H1 (cell line): Measurements from ENCODE around the gene CXCR5. TPM values are rescaled to one million over a fixed set of nuclear protein-coding genes. Genes with fewer than 3 reads are reported as not detected.

ENCODE experiments used
- CREB1 ChIP-seq: IDR thresholded peaks from 2 replicates; pipeline ENCODE4 v1.6.1; 2012; ENCODE audit warnings: inconsistent platforms
- CTBP2 ChIP-seq: IDR thresholded peaks from 2 replicates; pipeline ENCODE4 v1.7.0; 2011; ENCODE audit warnings: borderline replicate concordance, mild to moderate bottlenecking, moderate library complexity, mixed read lengths, low read length; ENCODE audit not compliant: insufficient read depth, insufficient read length
- EP300 ChIP-seq, 2 experiments: IDR thresholded peaks; 1 replicate in 1 of 2; 2 replicates in 1 of 2; pipeline ENCODE4 v1.6.1; 2011 to 2012; ENCODE audit warnings: low read depth in 2 of 2, low read length in 2 of 2, mild to moderate bottlenecking in 2 of 2, borderline replicate concordance in 1 of 2, inconsistent platforms in 1 of 2, moderate library complexity in 1 of 2
- GABPA ChIP-seq: IDR thresholded peaks from 2 replicates; pipeline ENCODE4 v1.6.1; 2011; ENCODE audit warnings: mild to moderate bottlenecking, low read length, moderate library complexity, borderline replicate concordance; ENCODE audit not compliant: insufficient read depth
- KDM1A ChIP-seq: fragments of 200-600, 300-600 bp; sonication (generic); IDR thresholded peaks from 2 replicates; pipeline ENCODE4 v1.7.1; 2016; ENCODE audit warnings: mild to moderate bottlenecking, low read length, borderline replicate concordance
- MAFK ChIP-seq: IDR thresholded peaks from 2 replicates; pipeline ENCODE4 v1.6.1; 2012; ENCODE audit warnings: low read depth, mild to moderate bottlenecking, improper control_type of control experiment, low read length
- POLR2A ChIP-seq, 2 experiments: IDR thresholded peaks; 1 replicate in 1 of 2; 2 replicates in 1 of 2; pipeline ENCODE4 v1.6.1; 2011; ENCODE audit warnings: low read depth in 2 of 2, low read length in 2 of 2, mild to moderate bottlenecking in 2 of 2; ENCODE audit errors: control extremely low read depth in 1 of 2
- POLR2AphosphoS5 ChIP-seq: IDR thresholded peaks from 2 replicates; pipeline ENCODE4 v1.6.1; 2011; ENCODE audit warnings: low read depth, low read length
- POU5F1 ChIP-seq: IDR thresholded peaks from 2 replicates; pipeline ENCODE4 v1.6.1; 2011; ENCODE audit warnings: low read depth, mild to moderate bottlenecking, low read length, moderate library complexity
- RBBP5 ChIP-seq: IDR thresholded peaks from 2 replicates; pipeline ENCODE4 v1.7.1; 2012; ENCODE audit warnings: low read depth, mild to moderate bottlenecking, inconsistent platforms, low read length, moderate library complexity, borderline replicate concordance
- SAP30 ChIP-seq: fragments of 300-600 bp; sonication (generic); IDR thresholded peaks from 2 replicates; pipeline ENCODE4 v1.7.1; 2012; ENCODE audit warnings: low read length, moderate library complexity, mild to moderate bottlenecking, inconsistent platforms; ENCODE audit not compliant: insufficient read depth, insufficient replicate concordance
- SIRT6 ChIP-seq: IDR thresholded peaks from one replicate; pipeline ENCODE4 v1.7.1; 2012; ENCODE audit warnings: low read length, inconsistent platforms
- SRF ChIP-seq: IDR thresholded peaks from 2 replicates; pipeline ENCODE4 v1.6.1; 2011; ENCODE audit warnings: mild to moderate bottlenecking, low read depth, low read length, moderate library complexity
- TAF1 ChIP-seq: IDR thresholded peaks from 2 replicates; pipeline ENCODE4 v1.6.1; 2011; ENCODE audit warnings: mild to moderate bottlenecking, low read depth, low read length
- TAF7 ChIP-seq: optimal IDR thresholded peaks from 2 replicates; pipeline ENCODE3; 2011; ENCODE audit warnings: low read depth, mild to moderate bottlenecking, inconsistent platforms, low read length, moderate library complexity, borderline replicate concordance
- TBP ChIP-seq: IDR thresholded peaks from 2 replicates; pipeline ENCODE4 v1.6.1; 2011; ENCODE audit warnings: low read depth, low read length, improper control_type of control experiment
- ZNF274 ChIP-seq: IDR thresholded peaks from 2 replicates; pipeline ENCODE4 v1.7.0; 2012; ENCODE audit warnings: low read length, borderline replicate concordance; ENCODE audit errors: extremely low read depth
- polyA plus RNA-seq, 7 experiments: library from polyadenylated mRNA; depleted of rRNA in 3 of 7; stranded (reverse) in 5 of 7; unstranded in 2 of 7; fragments of >200 nt in 5 of 7; fragments of 200-250 nt in 2 of 7; gene quantifications; 1 replicate in 5 of 7; 2 replicates in 1 of 7; 4 replicates in 1 of 7; pipeline versions ENCODE4 v1.2.1 to v1.2.3, GENCODE V29; 2011 to 2013; ENCODE audit warnings: missing spikeins in 2 of 7, mixed read lengths in 2 of 7
- total RNA-seq: library from RNA; stranded (reverse); fragmentation: NEBNext Ultra II Directional; extraction: Animal tissue kit (Norgen Biotek cat#: 25700); gene quantifications from 2 replicates; pipeline ENCODE4 v1.2.1, GENCODE V29; 2021
- TF ChIP-seq, protein P1 (sequence below): IDR thresholded peaks from 2 replicates; pipeline ENCODE4 v1.6.1; 2012; ENCODE audit warnings: inconsistent platforms

Gene CXCR5
- total and polyA plus RNA-seq, 2 of the 8 experiments (the other 6 are each of a cell fraction or from before 2014, with no cell fraction given) = not detected

DNA sequence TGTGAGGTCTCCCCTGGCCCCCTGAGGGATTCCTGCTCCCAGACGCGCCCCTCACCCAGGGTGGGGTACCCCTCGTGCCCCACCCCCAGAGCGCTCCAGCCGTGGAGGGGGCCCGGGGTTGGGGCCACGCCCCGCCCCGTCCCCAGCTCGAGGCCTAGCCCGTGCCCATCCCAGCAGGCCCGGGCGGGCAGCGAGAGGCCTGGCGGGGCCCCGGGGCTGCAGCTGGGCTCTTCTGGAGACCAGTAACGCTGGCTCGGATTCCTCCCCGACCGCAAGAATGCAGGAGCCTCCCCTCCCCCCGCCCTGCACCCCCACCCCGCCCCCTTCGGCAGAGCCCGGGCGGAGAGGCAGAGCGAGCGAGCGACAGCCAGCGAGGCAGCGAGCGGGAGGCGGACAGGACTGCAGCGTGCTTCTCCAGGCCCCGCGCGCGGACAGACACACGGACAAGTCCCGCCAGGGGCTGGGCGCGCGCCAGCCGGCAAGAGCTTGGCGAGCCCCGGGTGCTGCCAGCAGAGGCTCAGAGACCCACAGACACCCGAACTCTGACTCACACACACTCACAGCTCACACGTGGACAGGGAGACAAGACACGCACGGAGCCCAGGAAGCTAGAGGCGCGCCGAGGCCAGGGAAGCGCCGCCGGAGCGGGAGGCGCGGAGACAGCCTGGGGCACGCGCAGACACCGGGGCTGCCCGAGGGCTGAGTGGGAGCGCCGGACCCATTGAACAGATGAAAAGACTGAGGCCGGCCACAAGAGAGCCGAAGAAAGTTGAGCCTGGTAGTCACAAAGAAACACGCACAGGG, 26.8 kb downstream of the CXCR5 start (continued):
- peak; percentile 38 for TF ChIP-seq TAF1
- TF ChIP-seq EP300 (IDR thresholded peaks at IDR 0.05; ENCODE audit: borderline replicate concordance in 1 of 2, low read depth in 2 of 2, low read length in 2 of 2) = no peak
- no peak for TF ChIP-seq CREB1
- TF ChIP-seq SRF = no peak
- TF ChIP-seq TAF7 = peak; percentile 40
- TF ChIP-seq SAP30 = no peak
- 0 out of 2 replicates have a peak, but pooled peaks have one; percentile 31 for TF ChIP-seq TBP
- TF ChIP-seq SIRT6 = no peak
- no peak for TF ChIP-seq GABPA
- no peak for TF ChIP-seq ZNF274
- TF ChIP-seq MAFK = no peak
- no peak for TF ChIP-seq POU5F1
- TF ChIP-seq POLR2AphosphoS5 = peak; percentile 74; the same call in 1 of the 2 replicates
- TF ChIP-seq CTBP2 = no peak
- TF ChIP-seq RBBP5 = peak; percentile 39; the same call in 1 of the 2 replicates
- peak; percentile 97 for TF ChIP-seq KDM1A
- TF ChIP-seq, protein P1, sequence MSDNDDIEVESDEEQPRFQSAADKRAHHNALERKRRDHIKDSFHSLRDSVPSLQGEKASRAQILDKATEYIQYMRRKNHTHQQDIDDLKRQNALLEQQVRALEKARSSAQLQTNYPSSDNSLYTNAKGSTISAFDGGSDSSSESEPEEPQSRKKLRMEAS = peak; percentile 54; the same call in 1 of the 2 replicates
- peak in 1 of 2 experiments; percentile 61; a peak in 1 of 3 replicates for TF ChIP-seq POLR2A (IDR thresholded peaks at IDR 0.05; ENCODE audit: control extremely low read depth in 1 of 2, low read depth in 2 of 2, low read length in 2 of 2)
- TF ChIP-seq, all 59 proteins: peak for 16
